HCT116 (cell line): ENCODE measurements around the gene MCC. TPM values are rescaled to one million over a fixed set of nuclear protein-coding genes. Genes with fewer than 3 reads are reported as not detected.

Experiments used
- ATAC-seq: fragments of 200-7000 bp; cut with Tn5 transposase; 2 replicates; pipeline ENCODE4 v1.9.1; 2020; ENCODE audit warnings: mild to moderate bottlenecking, moderate library complexity
- BruUV-seq: library from RNA; stranded (reverse); fragments of 400-500 nt; replicated peaks from 2 replicates; lab custom pipeline; 2021; lab: Mats Ljungman, UMichigan
- CTCF ChIA-PET: fragments of 300-600 bp; sonication (Branson Sonifier 250); formaldehyde crosslinking; loops from one replicate; lab custom pipeline; 2021; ENCODE audit warnings: antibody characterized with exemption; lab: Charles Lee
- POLR2A ChIA-PET: fragments of 300-600, 350-600 bp; sonication (Branson Sonifier 250); formaldehyde crosslinking; loops from one replicate; lab custom pipeline; 2021; ENCODE audit warnings: antibody characterized with exemption; lab: Charles Lee
- RAD21 ChIA-PET, 2 experiments: fragments of 300-600 bp; sonication (Branson Sonifier 250); formaldehyde crosslinking; loops; one replicate each; lab custom pipeline; 2023; ENCODE audit warnings: low total read pairs in 2 of 2; ENCODE audit not compliant: uncharacterized antibody in 2 of 2, unreplicated experiment in 2 of 2, low non-redundant PET in 1 of 2; lab: Charles Lee
- DNase-seq: peaks from one replicate; pipeline ENCODE4 v3.0.0-alpha.2; 2010; ENCODE audit warnings: low read depth, low spot score
- H2AFZ ChIP-seq: fragments of 200-600 bp; shearing (Covaris generic), sonication (generic); 2 replicates; pipeline ENCODE4 v1.6.1; 2017; ENCODE audit warnings: low read depth, mixed run types, mixed read lengths, antibody characterized with exemption, low read length; ENCODE audit not compliant: poor library complexity, severe bottlenecking
- H3K27ac ChIP-seq: 2 replicates; pipeline ENCODE4 v1.5.1; 2012; ENCODE audit warnings: low read depth, low read length
- H3K27me3 ChIP-seq: fragments of 200-600 bp; sonication (generic); 2 replicates; pipeline ENCODE4 v1.6.1; 2016; ENCODE audit warnings: mixed run types, low read length, mixed read lengths; ENCODE audit not compliant: insufficient read depth
- H3K36me3 ChIP-seq, 2 experiments: fragments of 200-500 bp in 1 of 2; fragments of 200-600 bp in 1 of 2; sonication (Bioruptor generic) in 1 of 2; sonication (generic) in 1 of 2; 2 replicates each; pipeline versions ENCODE4 v1.5.1 to v1.6.1; 2014 to 2016; ENCODE audit warnings: low read length in 2 of 2, inconsistent platforms in 1 of 2, mixed read lengths in 1 of 2, mixed run types in 1 of 2; ENCODE audit not compliant: insufficient read depth in 2 of 2, control insufficient read depth in 1 of 2
- H3K4me1 ChIP-seq, 2 experiments: fragments of 200-600 bp in 1 of 2; sonication (generic) in 1 of 2; 2 replicates each; pipeline versions ENCODE4 v1.5.1 to v1.6.1; 2012 to 2017; ENCODE audit warnings: low read length in 2 of 2, inconsistent platforms in 1 of 2, mild to moderate bottlenecking in 1 of 2, mixed read lengths in 1 of 2, mixed run types in 1 of 2, moderate library complexity in 1 of 2; ENCODE audit not compliant: insufficient read depth in 2 of 2, control insufficient read depth in 1 of 2
- H3K4me2 ChIP-seq: fragments of 200-600 bp; sonication (generic); 2 replicates; pipeline ENCODE4 v1.6.1; 2017; ENCODE audit warnings: mixed run types, low read length, mixed read lengths
- H3K4me3 ChIP-seq, 2 experiments: fragments of 200-600 bp in 1 of 2; sonication (generic) in 1 of 2; replicated peaks in 1 of 2; 2 replicates each; pipeline ENCODE4 v1.5.1; 2011 to 2016; ENCODE audit warnings: low read length in 2 of 2, control low read depth in 1 of 2, low read depth in 1 of 2, mild to moderate bottlenecking in 1 of 2, mixed read lengths in 1 of 2, mixed run types in 1 of 2
- H3K79me2 ChIP-seq: fragments of 200-600 bp; sonication (generic); 2 replicates; pipeline ENCODE4 v1.6.1; 2017; ENCODE audit warnings: mild to moderate bottlenecking, mixed run types, low read length, moderate library complexity, mixed read lengths; ENCODE audit not compliant: insufficient read depth
- H3K9ac ChIP-seq: fragments of 200-600 bp; sonication (generic); 2 replicates; pipeline ENCODE4 v1.6.1; 2016; ENCODE audit warnings: low read length, mixed read lengths
- H3K9me2 ChIP-seq: fragments of 200-600 bp; sonication (generic), shearing (Covaris generic); 2 replicates; pipeline ENCODE4 v1.6.1; 2017; ENCODE audit warnings: mixed run types, mild to moderate bottlenecking, moderate library complexity; ENCODE audit not compliant: insufficient read depth
- H3K9me3 ChIP-seq, 2 experiments: fragments of 200-500 bp in 1 of 2; fragments of 200-600 bp in 1 of 2; sonication (Bioruptor generic) in 1 of 2; sonication (generic) in 1 of 2; 2 replicates each; pipeline ENCODE4 v1.6.1; 2014 to 2017; ENCODE audit warnings: low read length in 2 of 2, mixed read lengths in 2 of 2, inconsistent platforms in 1 of 2, low read depth in 1 of 2, mild to moderate bottlenecking in 1 of 2, mixed run types in 1 of 2, moderate library complexity in 1 of 2; ENCODE audit not compliant: control insufficient read depth in 1 of 2, insufficient read depth in 1 of 2
- H4K20me1 ChIP-seq: fragments of 200-600 bp; sonication (generic), shearing (Covaris generic); 2 replicates; pipeline ENCODE4 v1.6.1; 2017; ENCODE audit warnings: mixed run types, mild to moderate bottlenecking, moderate library complexity; ENCODE audit not compliant: insufficient read depth
- ATF3 ChIP-seq: IDR thresholded peaks from 2 replicates; pipeline ENCODE4 v1.6.1; 2012
- CBX3 ChIP-seq: IDR thresholded peaks from 2 replicates; pipeline ENCODE4 v1.6.1; 2012; ENCODE audit warnings: low read depth
- CEBPB ChIP-seq: IDR thresholded peaks from 2 replicates; pipeline ENCODE4 v1.6.1; 2012; ENCODE audit warnings: low read depth
- ELF1 ChIP-seq: IDR thresholded peaks from 2 replicates; pipeline ENCODE4 v1.6.1; 2012; ENCODE audit warnings: low read depth, borderline replicate concordance
- EZH2phosphoT487 ChIP-seq: fragments of 200-600 bp; IDR thresholded peaks from 2 replicates; pipeline ENCODE4 v1.6.1; 2018; ENCODE audit warnings: antibody characterized with exemption, borderline replicate concordance
- FOSL1 ChIP-seq: IDR thresholded peaks from 2 replicates; pipeline ENCODE4 v1.6.1; 2012; ENCODE audit warnings: low read depth
- RAD21 ChIP-seq: IDR thresholded peaks from 2 replicates; pipeline ENCODE4 v1.6.1; 2012; ENCODE audit warnings: low read depth, mild to moderate bottlenecking
- REST ChIP-seq: IDR thresholded peaks from 2 replicates; pipeline ENCODE4 v1.6.1; 2012; ENCODE audit warnings: low read depth
- SIN3A ChIP-seq: IDR thresholded peaks from 2 replicates; pipeline ENCODE4 v1.6.1; 2012; ENCODE audit warnings: low read depth
- SP1 ChIP-seq: IDR thresholded peaks from 2 replicates; pipeline ENCODE4 v1.6.1; 2012; ENCODE audit warnings: low read depth
- SRF ChIP-seq: IDR thresholded peaks from 2 replicates; pipeline ENCODE4 v1.6.1; 2012; ENCODE audit warnings: low read depth
- ZNF274 ChIP-seq: fragments of 200-500 bp; sonication (Bioruptor generic); IDR thresholded peaks from 2 replicates; pipeline ENCODE4 v1.6.1; 2014; ENCODE audit warnings: mild to moderate bottlenecking, low read depth, low read length, inconsistent platforms
- intact Hi-C: fragments of 100-400 bp; cut with micrococcal nuclease; formaldehyde crosslinking; loops from 2 replicates; pipeline ENCODE4 v1.10.0; 2022
- total RNA-seq: library from RNA; stranded (reverse); gene quantifications from one replicate; pipeline ENCODE4 v1.2.1, GENCODE V29; 2021; ENCODE audit not compliant: unreplicated experiment

The MCC gene
- total RNA-seq, 1 experiment from 2014 or later: 20.1 TPM

GRCh38 chr5:113446358-113446927, 41.8 kb downstream of the MCC start:
- H3K27ac ChIP-seq: no peak overlapping the region
- H3K9me3 ChIP-seq: no peaks in the 10 kb centered on the region
- H2AFZ ChIP-seq: no peak overlapping the region
- H3K4me2 ChIP-seq: no peak overlapping the region
- no peak for TF ChIP-seq SIN3A
- TF ChIP-seq ATF3: no peak
- TF ChIP-seq CBX3: no peak
- no peak for TF ChIP-seq ELF1
- no peak for TF ChIP-seq RAD21
- TF ChIP-seq FOSL1: no peak
- TF ChIP-seq EZH2phosphoT487: no peak
- TF ChIP-seq SRF: no peak
- TF ChIP-seq SP1: no peak
- TF ChIP-seq REST: no peak
- TF ChIP-seq CEBPB: no peak
- no peak for TF ChIP-seq ZNF274
- ATAC-seq (no peak), DNase-seq (no peak)
- intact Hi-C loops: no loop called here
- BruUV-seq: no TSS peak
- no peaks in the 10 kb centered on the region for H3K36me3 ChIP-seq
- ChIA-PET CTCF (no interaction called here), RAD21 (no interaction called here), POLR2A (no interaction called here)
- no peaks in the 10 kb centered on the region for H3K79me2 ChIP-seq
- H3K9me2 ChIP-seq: no peaks in the 10 kb centered on the region
- H3K9ac ChIP-seq: no peak overlapping the region
- no peaks in the 10 kb centered on the region for H4K20me1 ChIP-seq
- H3K4me3 ChIP-seq: no peak overlapping the region
- H3K27me3 ChIP-seq: no peaks in the 10 kb centered on the region
- H3K4me1 ChIP-seq: no peaks in the 10 kb centered on the region
